Measurements from ENCODE around the gene MAG. TPM values are rescaled to one million over a fixed set of nuclear protein-coding genes. Genes with fewer than 3 reads are reported as not detected.
A peak's percentile ranks its signal among the peaks of the same experiment; 100 is the strongest.

Gene MAG
- polyA plus RNA-seq, 3 donors, result not detected

DNA sequence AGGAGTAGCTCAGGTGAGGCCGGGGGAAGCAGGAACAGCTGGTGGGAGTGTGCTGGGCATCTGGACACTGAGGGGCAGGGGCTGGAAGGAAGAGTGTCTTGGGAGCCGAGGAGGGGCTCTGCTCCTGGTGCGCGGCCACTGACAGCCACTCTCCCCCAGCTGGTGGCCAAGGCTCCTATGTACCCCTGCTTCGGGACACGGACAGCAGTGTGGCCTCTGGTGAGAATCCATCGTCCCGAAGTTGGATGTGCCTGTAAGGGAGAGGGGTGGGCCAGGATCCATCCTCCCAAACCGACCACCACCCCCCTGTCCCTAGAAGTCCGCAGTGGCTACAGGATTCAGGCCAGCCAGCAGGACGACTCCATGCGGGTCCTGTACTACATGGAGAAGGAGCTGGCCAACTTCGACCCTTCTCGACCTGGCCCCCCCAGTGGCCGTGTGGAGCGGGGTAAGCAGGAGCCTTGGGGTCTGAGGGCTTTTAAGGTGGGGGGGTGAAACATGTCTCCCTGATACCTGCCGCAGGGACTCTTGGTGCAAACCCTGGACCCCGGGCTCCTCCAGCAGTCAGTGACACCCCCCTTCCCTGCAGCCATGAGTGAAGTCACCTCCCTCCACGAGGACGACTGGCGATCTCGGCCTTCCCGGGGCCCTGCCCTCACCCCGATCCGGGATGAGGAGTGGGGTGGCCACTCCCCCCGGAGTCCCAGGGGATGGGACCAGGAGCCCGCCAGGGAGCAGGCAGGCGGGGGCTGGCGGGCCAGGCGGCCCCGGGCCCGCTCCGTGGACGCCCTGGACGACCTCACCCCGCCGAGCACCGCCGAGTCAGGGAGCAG, 25.2 kb upstream of the MAG start:
- peaks cover 50 to 60% of the 10 kb centered on the region in 2 donors for H3K4me1 ChIP-seq (ENCODE audit: control insufficient read depth in 1 of 2, insufficient read depth in 2 of 2, low read length in 2 of 2)
- H3K9me3 Mint-ChIP-seq, result peaks cover 0 to 2% (median 0%) of the 10 kb centered on the region in 7 donors
- peak overlapping the region; percentile 87 for H3K9ac ChIP-seq (ENCODE audit: insufficient read depth, low read length, poor library complexity, severe bottlenecking)
- H2AFZ ChIP-seq (ENCODE audit: insufficient read depth, low read depth, low read length, poor library complexity, severe bottlenecking), result peak overlapping the region; percentile 91
- H3K27me3 ChIP-seq (ENCODE audit: control insufficient read depth in 2 of 2, insufficient read depth in 2 of 2, low read length in 2 of 2), result peaks cover 0 to 7% of the 10 kb centered on the region in 2 donors
- peak overlapping the region; percentile 98 for H3K4me2 ChIP-seq (replicated peaks; ENCODE audit: extremely low read depth, low read length, poor library complexity, severe bottlenecking)
- H3K9me3 ChIP-seq (replicated peaks in 1 of 2; ENCODE audit: control insufficient read depth in 1 of 2, insufficient read depth in 1 of 2, low read length in 2 of 2), result no peaks in the 10 kb centered on the region
- peaks cover 45% of the 10 kb centered on the region for H3K4me1 Mint-ChIP-seq
- intact Hi-C loops (cut with micrococcal nuclease), result loop anchor here in 1 of 2 donors (5.0 to 10.0 kb wide), 3 partner anchors 44 to 124 kb away; partner anchors contain the start of gene FXYD7
- peaks cover 5 to 14% (median 13%) of the 10 kb centered on the region in 3 donors for H3K27me3 Mint-ChIP-seq (ENCODE audit: low read depth in 3 of 3)
- no peak for DNase-seq
- peak overlapping the region in 3 of 7 donors; percentile 90 to 98 (median 95) for H3K27ac Mint-ChIP-seq
- peaks cover 21 to 22% of the 10 kb centered on the region in 2 donors for H3K36me3 Mint-ChIP-seq
- whole genome bisulfite sequencing (ENCODE audit: insufficient coverage), result 26% methylated on average over 26 of the region's 39 CpGs
- peak overlapping the region; percentile 76 to 96 (median 89) for H3K4me3 ChIP-seq (replicated peaks in 1 of 3; ENCODE audit: low read depth in 2 of 3, low read length in 3 of 3)
- TF ChIP-seq, protein P1, sequence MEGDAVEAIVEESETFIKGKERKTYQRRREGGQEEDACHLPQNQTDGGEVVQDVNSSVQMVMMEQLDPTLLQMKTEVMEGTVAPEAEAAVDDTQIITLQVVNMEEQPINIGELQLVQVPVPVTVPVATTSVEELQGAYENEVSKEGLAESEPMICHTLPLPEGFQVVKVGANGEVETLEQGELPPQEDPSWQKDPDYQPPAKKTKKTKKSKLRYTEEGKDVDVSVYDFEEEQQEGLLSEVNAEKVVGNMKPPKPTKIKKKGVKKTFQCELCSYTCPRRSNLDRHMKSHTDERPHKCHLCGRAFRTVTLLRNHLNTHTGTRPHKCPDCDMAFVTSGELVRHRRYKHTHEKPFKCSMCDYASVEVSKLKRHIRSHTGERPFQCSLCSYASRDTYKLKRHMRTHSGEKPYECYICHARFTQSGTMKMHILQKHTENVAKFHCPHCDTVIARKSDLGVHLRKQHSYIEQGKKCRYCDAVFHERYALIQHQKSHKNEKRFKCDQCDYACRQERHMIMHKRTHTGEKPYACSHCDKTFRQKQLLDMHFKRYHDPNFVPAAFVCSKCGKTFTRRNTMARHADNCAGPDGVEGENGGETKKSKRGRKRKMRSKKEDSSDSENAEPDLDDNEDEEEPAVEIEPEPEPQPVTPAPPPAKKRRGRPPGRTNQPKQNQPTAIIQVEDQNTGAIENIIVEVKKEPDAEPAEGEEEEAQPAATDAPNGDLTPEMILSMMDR (IDR thresholded peaks at IDR 0.05), result no peak
- peak overlapping the region in 1 of 2 donors; percentile 93 for H3K27ac ChIP-seq (ENCODE audit: low read depth in 1 of 2, low read length in 2 of 2)
- peaks cover 25% of the 10 kb centered on the region for H3K79me2 ChIP-seq (ENCODE audit: insufficient read depth, low read length)
- H4K20me1 ChIP-seq (ENCODE audit: insufficient read depth, low read length), result peaks cover 14% of the 10 kb centered on the region
- H3K4me3 Mint-ChIP-seq, result peak overlapping the region; percentile 89 to 96
- peaks cover 14 to 18% of the 10 kb centered on the region in 2 donors for H3K36me3 ChIP-seq (replicated peaks in 1 of 2; ENCODE audit: control insufficient read depth in 1 of 2, insufficient read depth in 2 of 2, low read length in 2 of 2)

DNA sequence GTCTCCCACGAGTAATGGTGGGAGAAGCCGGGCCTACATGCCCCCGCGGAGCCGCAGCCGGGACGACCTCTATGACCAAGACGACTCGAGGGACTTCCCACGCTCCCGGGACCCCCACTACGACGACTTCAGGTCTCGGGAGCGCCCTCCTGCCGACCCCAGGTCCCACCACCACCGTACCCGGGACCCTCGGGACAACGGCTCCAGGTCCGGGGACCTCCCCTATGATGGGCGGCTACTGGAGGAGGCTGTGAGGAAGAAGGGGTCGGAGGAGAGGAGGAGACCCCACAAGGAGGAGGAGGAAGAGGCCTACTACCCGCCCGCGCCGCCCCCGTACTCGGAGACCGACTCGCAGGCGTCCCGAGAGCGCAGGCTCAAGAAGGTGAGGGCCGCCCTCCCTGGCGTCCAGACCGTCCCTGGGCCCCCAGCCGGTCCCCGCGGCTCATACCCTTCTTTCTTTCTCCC, 24.6 kb upstream of the MAG start:
- 0% methylated on average over 18 of the region's 40 CpGs for WGBS (ENCODE audit: insufficient coverage)
- peak overlapping the region; percentile 89 to 96 for H3K4me3 Mint-ChIP-seq
- H3K4me3 ChIP-seq (replicated peaks in 1 of 3; ENCODE audit: low read depth in 2 of 3, low read length in 3 of 3), result peak overlapping the region; percentile 76 to 96 (median 89)
- peaks cover 21 to 24% of the 10 kb centered on the region in 2 donors for H3K36me3 ChIP-seq (replicated peaks in 1 of 2; ENCODE audit: control insufficient read depth in 1 of 2, insufficient read depth in 2 of 2, low read length in 2 of 2)
- no peaks in the 10 kb centered on the region for H3K9me3 ChIP-seq (replicated peaks in 1 of 2; ENCODE audit: control insufficient read depth in 1 of 2, insufficient read depth in 1 of 2, low read length in 2 of 2)
- peak overlapping the region; percentile 98 for H3K4me2 ChIP-seq (replicated peaks; ENCODE audit: extremely low read depth, low read length, poor library complexity, severe bottlenecking)
- peaks cover 0 to 2% of the 10 kb centered on the region in 2 donors for H3K27me3 ChIP-seq (ENCODE audit: control insufficient read depth in 2 of 2, insufficient read depth in 2 of 2, low read length in 2 of 2)
- DNase-seq, result peak in 1 of 3 donors; percentile 26
- H3K27me3 Mint-ChIP-seq (ENCODE audit: low read depth in 3 of 3), result peaks cover 6 to 8% (median 8%) of the 10 kb centered on the region in 3 donors
- peaks cover 0 to 2% (median 0%) of the 10 kb centered on the region in 7 donors for H3K9me3 Mint-ChIP-seq
- intact Hi-C loops (cut with micrococcal nuclease), result loop anchor here in 1 of 2 donors (5.0 to 10.0 kb wide), 3 partner anchors 45 to 125 kb away; partner anchors contain the start of gene FXYD7
- H4K20me1 ChIP-seq (ENCODE audit: insufficient read depth, low read length), result peaks cover 20% of the 10 kb centered on the region
- peaks cover 56 to 66% of the 10 kb centered on the region in 2 donors for H3K4me1 ChIP-seq (ENCODE audit: control insufficient read depth in 1 of 2, insufficient read depth in 2 of 2, low read length in 2 of 2)
- peaks cover 51% of the 10 kb centered on the region for H3K4me1 Mint-ChIP-seq
- TF ChIP-seq, protein P1 (IDR thresholded peaks at IDR 0.05), result no peak
- H3K27ac Mint-ChIP-seq, result peak overlapping the region; percentile 83 to 99 (median 95)
- H3K27ac ChIP-seq (ENCODE audit: low read depth in 1 of 2, low read length in 2 of 2), result peak overlapping the region; percentile 59 to 93
- peaks cover 30% of the 10 kb centered on the region for H3K79me2 ChIP-seq (ENCODE audit: insufficient read depth, low read length)
- H3K36me3 Mint-ChIP-seq, result peaks cover 28 to 29% of the 10 kb centered on the region in 2 donors
- H2AFZ ChIP-seq (ENCODE audit: insufficient read depth, low read depth, low read length, poor library complexity, severe bottlenecking), result peak overlapping the region; percentile 91
- H3K9ac ChIP-seq (ENCODE audit: insufficient read depth, low read length, poor library complexity, severe bottlenecking), result peak overlapping the region; percentile 87

Measured in CD14-positive monocyte (primary cell).